LNCaP clone FGC (cell line): Measurements from ENCODE around the gene CSHL1.

ENCODE experiments used
- DNase-seq: peaks from one replicate; pipeline ENCODE4 v3.0.0-alpha.2; 2011; ENCODE audit warnings: low read depth
- H3K4me3 ChIP-seq: 2 replicates; pipeline ENCODE4 v1.5.1; 2011; ENCODE audit warnings: mild to moderate bottlenecking, low read depth, low read length, control low read depth
- TF ChIP-seq, protein P1 (sequence below): IDR thresholded peaks from 2 replicates; pipeline ENCODE4 v1.5.1; 2012; ENCODE audit warnings: mild to moderate bottlenecking; ENCODE audit not compliant: control insufficient read depth, insufficient read depth; ENCODE audit errors: extremely low read depth

CSHL1 gene

DNA sequence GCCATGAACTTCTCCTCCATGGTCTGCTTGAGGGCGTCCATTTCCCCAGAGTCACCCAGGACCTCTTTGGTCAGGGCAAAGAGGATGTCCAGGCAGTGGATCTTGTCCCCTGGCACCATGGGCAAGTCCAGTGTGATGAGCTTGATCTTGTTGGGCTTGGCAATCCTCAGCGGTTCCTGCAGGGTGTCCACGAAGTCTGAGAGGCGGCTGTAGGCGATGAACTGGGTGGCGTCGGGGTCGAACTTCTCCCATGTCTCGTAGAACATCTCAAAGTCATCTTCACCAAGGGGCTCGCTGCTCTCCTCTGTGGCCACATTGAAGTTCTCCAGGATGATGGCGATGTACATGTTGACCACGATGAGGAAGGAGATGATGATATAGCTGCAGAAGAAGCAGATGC, 30.1 kb upstream of the CSHL1 start:
- no peak overlapping the region for H3K4me3 ChIP-seq
- no peak for DNase-seq
- TF ChIP-seq, protein P1, sequence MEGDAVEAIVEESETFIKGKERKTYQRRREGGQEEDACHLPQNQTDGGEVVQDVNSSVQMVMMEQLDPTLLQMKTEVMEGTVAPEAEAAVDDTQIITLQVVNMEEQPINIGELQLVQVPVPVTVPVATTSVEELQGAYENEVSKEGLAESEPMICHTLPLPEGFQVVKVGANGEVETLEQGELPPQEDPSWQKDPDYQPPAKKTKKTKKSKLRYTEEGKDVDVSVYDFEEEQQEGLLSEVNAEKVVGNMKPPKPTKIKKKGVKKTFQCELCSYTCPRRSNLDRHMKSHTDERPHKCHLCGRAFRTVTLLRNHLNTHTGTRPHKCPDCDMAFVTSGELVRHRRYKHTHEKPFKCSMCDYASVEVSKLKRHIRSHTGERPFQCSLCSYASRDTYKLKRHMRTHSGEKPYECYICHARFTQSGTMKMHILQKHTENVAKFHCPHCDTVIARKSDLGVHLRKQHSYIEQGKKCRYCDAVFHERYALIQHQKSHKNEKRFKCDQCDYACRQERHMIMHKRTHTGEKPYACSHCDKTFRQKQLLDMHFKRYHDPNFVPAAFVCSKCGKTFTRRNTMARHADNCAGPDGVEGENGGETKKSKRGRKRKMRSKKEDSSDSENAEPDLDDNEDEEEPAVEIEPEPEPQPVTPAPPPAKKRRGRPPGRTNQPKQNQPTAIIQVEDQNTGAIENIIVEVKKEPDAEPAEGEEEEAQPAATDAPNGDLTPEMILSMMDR: no peak

DNA sequence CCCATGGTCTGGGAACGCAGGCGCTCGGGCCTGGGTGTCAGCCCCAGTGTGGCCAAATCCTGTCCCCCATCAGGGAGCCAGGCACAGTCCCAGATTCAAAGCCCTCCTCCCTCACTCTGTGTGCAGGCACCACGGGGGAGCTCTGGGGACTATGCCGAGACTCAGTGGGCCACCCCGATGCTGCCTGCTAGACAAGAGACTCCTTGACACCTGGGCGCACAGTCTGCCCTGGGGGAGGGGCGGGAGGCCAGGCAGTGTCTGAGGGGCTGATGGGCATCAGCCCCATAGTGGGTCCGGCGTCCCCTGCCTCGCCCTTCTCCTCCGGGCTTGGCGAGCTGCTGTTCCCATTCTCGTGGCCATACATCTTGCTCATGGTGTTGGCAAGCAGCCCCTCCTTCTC, 29.5 kb upstream of the CSHL1 start:
- TF ChIP-seq, protein P1: no peak
- no peak for DNase-seq

DNA sequence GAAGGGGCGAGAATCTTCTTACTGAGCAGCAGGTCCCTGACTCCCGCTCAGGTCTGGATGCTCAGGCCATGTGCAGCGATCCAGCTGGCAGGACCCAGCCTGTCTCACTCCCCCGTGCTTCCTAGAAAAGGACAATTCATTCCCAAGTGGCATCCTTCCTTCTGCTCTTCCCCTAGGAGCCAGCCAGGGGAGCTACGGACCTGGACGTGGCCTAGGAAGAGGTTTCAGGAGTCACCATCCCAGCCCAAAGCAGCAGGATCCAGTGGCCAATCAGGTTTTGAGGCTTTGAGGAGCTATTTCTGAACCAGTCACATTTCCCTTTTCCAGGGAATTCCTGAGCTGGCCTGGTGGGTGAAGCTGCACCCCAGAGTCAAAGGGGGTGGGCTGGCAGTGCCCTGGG, 28.8 kb upstream of the CSHL1 start:
- TF ChIP-seq, protein P1: no peak
- no peak for DNase-seq
- no peak overlapping the region for H3K4me3 ChIP-seq

More for the DNA sequence above, 29.5 kb upstream of the CSHL1 start:
- H3K4me3 ChIP-seq: no peak overlapping the region

DNA sequence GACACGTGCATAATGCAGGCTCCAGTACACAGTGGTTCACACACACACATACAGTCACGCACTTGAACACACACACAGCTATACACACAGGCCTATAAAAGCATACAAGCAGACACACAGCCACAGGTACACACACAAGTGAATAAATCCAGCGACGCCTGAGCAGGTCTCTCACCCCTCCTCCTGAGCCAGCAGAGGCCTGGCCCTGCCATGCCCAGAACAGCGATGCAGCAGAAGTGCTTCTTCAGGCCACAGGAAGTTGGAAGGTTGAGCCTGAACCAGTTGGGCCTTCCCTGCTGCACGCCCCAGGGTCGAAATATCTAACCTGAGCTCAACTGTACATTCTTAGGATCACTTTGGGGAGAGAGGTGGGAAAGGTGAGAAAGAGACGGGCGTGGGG, 28.3 kb upstream of the CSHL1 start:
- no peak overlapping the region for H3K4me3 ChIP-seq
- TF ChIP-seq, protein P1: no peak
- DNase-seq: no peak

DNA sequence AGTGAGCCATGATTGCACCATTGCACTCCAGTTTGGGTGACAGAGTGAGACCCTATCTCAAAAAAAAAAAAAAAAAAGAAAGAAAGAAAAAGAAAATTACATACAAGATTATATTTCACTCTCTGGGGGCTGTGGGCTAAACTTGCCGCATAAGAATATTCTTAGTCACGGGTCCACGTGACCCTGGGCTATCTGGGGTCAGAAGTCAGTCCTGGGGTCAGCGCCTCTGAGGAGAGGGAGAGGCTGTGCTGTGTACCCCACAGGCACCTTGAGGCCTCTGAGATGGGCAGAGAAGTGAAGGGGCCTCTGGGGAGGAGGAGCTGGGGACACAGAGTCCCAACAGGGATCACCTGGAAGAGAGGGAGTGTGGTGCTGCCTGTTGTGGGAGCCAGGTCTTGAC, 26.9 kb upstream of the CSHL1 start:
- no peak overlapping the region for H3K4me3 ChIP-seq
- TF ChIP-seq, protein P1: no peak
- no peak for DNase-seq

DNA sequence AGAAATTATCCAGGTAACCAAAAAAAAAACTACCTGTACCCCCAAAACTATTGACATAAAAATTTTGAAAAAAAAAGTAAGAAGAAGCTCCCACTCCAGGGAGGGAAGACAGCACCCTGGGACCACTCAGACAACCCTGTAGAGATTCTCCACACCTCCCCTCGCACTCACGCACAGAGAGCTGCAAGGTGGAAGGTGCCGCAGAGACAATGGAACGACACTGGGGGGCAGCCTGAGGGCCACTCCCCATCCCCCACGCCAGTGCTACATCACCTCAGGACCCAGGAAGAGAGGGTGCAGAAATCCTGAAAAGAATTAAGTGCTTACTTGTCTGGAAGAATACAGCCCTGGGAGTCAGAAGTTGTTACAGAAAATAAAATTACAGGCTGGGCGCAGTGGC, 26.3 kb upstream of the CSHL1 start:
- TF ChIP-seq, protein P1: no peak
- no peak overlapping the region for H3K4me3 ChIP-seq
- DNase-seq: no peak

DNA sequence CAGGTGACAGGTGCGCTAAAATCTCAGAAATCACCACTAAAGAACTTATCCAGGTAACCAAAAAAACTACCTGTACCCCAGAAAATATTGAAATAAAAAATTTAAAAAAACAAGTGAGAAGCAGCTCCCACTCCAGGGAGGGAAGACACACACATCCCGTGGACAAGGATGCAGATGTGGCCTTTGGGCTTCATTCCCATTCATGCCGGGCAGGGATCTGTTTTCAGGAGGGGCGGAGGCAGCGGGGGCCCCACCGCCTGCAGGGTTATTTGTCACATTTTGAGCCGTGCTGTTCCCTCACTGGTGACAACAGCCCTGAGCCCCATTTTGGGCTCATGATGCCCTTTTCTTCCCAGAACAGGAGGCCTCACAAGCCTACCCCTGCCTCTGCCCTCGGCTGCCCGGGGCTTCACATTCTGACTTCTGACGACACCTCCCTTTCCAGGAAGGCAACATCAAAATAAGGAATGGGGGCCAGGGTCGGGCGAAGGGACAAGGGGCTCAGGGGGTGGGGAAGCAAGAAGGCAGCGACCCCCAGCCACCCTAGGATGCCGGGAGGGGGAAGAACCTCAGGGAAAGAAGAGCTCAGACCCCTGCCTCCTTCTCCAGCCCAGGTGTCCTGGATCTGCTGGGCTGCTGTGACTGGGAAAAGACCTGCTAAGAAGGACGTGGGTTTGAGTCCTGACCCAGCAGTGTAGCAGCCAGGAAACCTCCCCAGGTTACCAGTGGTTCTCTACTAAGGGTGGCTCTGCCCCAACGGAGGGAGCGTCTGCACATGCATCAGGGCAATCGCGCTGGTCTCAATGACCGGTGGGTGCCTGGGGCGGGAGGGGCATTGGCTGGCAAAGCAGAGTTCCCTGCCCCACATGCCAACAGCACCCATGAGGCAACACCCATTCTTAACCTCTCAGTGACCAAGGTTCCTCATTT, 23.4 kb upstream of the CSHL1 start:
- TF ChIP-seq, protein P1: no peak
- no peak overlapping the region for H3K4me3 ChIP-seq

More for the DNA sequence above, 23.4 kb upstream of the CSHL1 start:
- DNase-seq: no peak
